Left lobe of liver (tissue), 2 donors: ENCODE measurements around the gene SPOCK1. TPM values are rescaled to one million over a fixed set of nuclear protein-coding genes. Genes with fewer than 3 reads are reported as not detected.

Source experiments
- ATAC-seq: fragments of 200-7000 bp; cut with Tn5 transposase; one replicate; pipeline ENCODE4 v1.9.1; 2020; ENCODE audit warnings: mild to moderate bottlenecking, moderate library complexity
- DNase-seq: peaks from one replicate; pipeline ENCODE4 v3.0.0-alpha.2; 2020; ENCODE audit warnings: low spot score
- total RNA-seq: library from RNA; stranded (reverse); gene quantifications from one replicate; pipeline ENCODE4 v1.2.1, GENCODE V29; 2021
- donor health status: DM: no; HTN: no; CAD: no; lungs with moderate emphysema.
- donor health status: DM: no; HTN: yes; CAD: no.

Gene SPOCK1
- total RNA-seq, 1 donor from 2014 or later: 0.40 TPM

GRCh38 chr5:137367951-137368350 is 131.2 kb downstream of the SPOCK1 start:
- ATAC-seq (no peak), DNase-seq (no peak)

- no peak for ATAC-seq
Measured at GRCh38 chr5:137366526-137366925, 132.6 kb downstream of the SPOCK1 start.

GRCh38 chr5:137365126-137365865 is 133.8 kb downstream of the SPOCK1 start:
- no peak for ATAC-seq
- no peak for DNase-seq

More at GRCh38 chr5:137366526-137366925, 132.6 kb downstream of the SPOCK1 start:
- DNase-seq: no peak

- DNase-seq (no peak), ATAC-seq (no peak)
Measured at GRCh38 chr5:137361280-137361679, 137.8 kb downstream of the SPOCK1 start.

- DNase-seq (no peak), ATAC-seq (no peak)
Measured at GRCh38 chr5:137360607-137361006, 138.5 kb downstream of the SPOCK1 start.

GRCh38 chr5:137359941-137360340 is 139.2 kb downstream of the SPOCK1 start:
- DNase-seq: no peak

GRCh38 chr5:137357436-137357835 is 141.7 kb downstream of the SPOCK1 start:
- ATAC-seq (no peak), DNase-seq (no peak)

More at GRCh38 chr5:137359941-137360340, 139.2 kb downstream of the SPOCK1 start:
- no peak for ATAC-seq

GRCh38 chr5:137356127-137356526 is 143.0 kb downstream of the SPOCK1 start:
- ATAC-seq (no peak), DNase-seq (no peak)

GRCh38 chr5:137355708-137356107 is 143.4 kb downstream of the SPOCK1 start:
- ATAC-seq (no peak), DNase-seq (no peak)

GRCh38 chr5:137352095-137352494 is 147.0 kb downstream of the SPOCK1 start:
- ATAC-seq (no peak), DNase-seq (no peak)

- DNase-seq (no peak), ATAC-seq (no peak)
Measured at GRCh38 chr5:137350791-137351190, 148.3 kb downstream of the SPOCK1 start.

- ATAC-seq (peak; percentile 89), DNase-seq (peak; percentile 61)
Measured at GRCh38 chr5:137348759-137349158, 150.4 kb downstream of the SPOCK1 start.

- DNase-seq: peak; percentile 58
Measured at GRCh38 chr5:137347865-137348264, 151.3 kb downstream of the SPOCK1 start.

GRCh38 chr5:137346281-137346680 is 152.8 kb downstream of the SPOCK1 start:
- DNase-seq (no peak), ATAC-seq (no peak)

More at GRCh38 chr5:137347865-137348264, 151.3 kb downstream of the SPOCK1 start:
- ATAC-seq: peak; percentile 81

GRCh38 chr5:137345396-137345795 is 153.7 kb downstream of the SPOCK1 start:
- no peak for DNase-seq
- ATAC-seq: no peak

GRCh38 chr5:137344723-137345322 is 154.3 kb downstream of the SPOCK1 start:
- peak; percentile 56 for ATAC-seq
- DNase-seq: peak; percentile 48

- DNase-seq (no peak), ATAC-seq (no peak)
Measured at GRCh38 chr5:137344021-137344420, 155.1 kb downstream of the SPOCK1 start.

- no peak for ATAC-seq
Measured at GRCh38 chr5:137342764-137343163, 156.4 kb downstream of the SPOCK1 start.

GRCh38 chr5:137341831-137342230 is 157.3 kb downstream of the SPOCK1 start:
- ATAC-seq (no peak), DNase-seq (no peak)

More at GRCh38 chr5:137342764-137343163, 156.4 kb downstream of the SPOCK1 start:
- DNase-seq: no peak

GRCh38 chr5:137340881-137341280 is 158.2 kb downstream of the SPOCK1 start:
- DNase-seq (no peak), ATAC-seq (no peak)

- DNase-seq (no peak), ATAC-seq (no peak)
Measured at GRCh38 chr5:137336565-137337120, 162.5 kb downstream of the SPOCK1 start.

GRCh38 chr5:137336161-137336560 is 163.0 kb downstream of the SPOCK1 start:
- DNase-seq: no peak
- no peak for ATAC-seq
